GM12801 (cell line): ENCODE results near the gene STPG2.

ENCODE experiments used
- TF ChIP-seq, protein P1 (sequence below): IDR thresholded peaks from one replicate; pipeline ENCODE4 v1.5.1; 2011; ENCODE audit warnings: control low read depth; ENCODE audit not compliant: insufficient read length; ENCODE audit errors: extremely low read depth

The STPG2 gene

GRCh38 chr4:97812768-97813167 is 330.5 kb downstream of the STPG2 start:
- TF ChIP-seq, protein P1, sequence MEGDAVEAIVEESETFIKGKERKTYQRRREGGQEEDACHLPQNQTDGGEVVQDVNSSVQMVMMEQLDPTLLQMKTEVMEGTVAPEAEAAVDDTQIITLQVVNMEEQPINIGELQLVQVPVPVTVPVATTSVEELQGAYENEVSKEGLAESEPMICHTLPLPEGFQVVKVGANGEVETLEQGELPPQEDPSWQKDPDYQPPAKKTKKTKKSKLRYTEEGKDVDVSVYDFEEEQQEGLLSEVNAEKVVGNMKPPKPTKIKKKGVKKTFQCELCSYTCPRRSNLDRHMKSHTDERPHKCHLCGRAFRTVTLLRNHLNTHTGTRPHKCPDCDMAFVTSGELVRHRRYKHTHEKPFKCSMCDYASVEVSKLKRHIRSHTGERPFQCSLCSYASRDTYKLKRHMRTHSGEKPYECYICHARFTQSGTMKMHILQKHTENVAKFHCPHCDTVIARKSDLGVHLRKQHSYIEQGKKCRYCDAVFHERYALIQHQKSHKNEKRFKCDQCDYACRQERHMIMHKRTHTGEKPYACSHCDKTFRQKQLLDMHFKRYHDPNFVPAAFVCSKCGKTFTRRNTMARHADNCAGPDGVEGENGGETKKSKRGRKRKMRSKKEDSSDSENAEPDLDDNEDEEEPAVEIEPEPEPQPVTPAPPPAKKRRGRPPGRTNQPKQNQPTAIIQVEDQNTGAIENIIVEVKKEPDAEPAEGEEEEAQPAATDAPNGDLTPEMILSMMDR, result no peak

GRCh38 chr4:97786306-97786920 is 356.9 kb downstream of the STPG2 start:
- TF ChIP-seq, protein P1, result no peak

GRCh38 chr4:97778174-97778573 is 365.1 kb downstream of the STPG2 start:
- TF ChIP-seq, protein P1, result no peak

DNA sequence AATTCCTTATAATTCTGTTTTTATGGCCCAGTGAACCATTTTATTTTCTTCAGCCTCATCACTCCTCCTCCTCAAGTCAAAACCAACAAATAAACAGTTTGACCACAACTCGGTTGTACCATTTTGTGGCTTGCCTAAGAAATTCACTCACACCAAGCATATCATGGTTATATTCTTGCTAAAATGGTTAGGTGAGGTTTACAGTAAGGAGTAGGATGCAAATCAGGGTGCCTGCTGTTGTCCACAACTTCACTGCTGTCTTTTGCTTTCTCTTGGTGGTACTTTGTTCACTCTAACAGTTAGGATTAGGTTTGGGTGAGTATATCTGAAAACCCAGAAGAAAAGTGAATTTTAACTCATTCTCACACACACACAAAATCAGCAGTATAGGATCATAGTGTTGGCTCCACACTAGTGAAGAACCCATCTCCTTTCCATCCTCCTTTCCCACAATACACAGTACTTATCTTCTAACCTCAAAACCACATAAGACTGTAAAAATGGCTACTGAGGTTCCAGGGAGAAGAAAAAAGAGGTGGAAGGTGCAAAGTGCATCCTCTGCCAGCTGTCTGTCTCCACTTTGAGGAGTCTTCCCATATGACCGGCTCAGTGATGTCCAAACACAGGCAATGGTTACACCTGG is 368.8 kb downstream of the STPG2 start:
- TF ChIP-seq, protein P1, result no peak

DNA sequence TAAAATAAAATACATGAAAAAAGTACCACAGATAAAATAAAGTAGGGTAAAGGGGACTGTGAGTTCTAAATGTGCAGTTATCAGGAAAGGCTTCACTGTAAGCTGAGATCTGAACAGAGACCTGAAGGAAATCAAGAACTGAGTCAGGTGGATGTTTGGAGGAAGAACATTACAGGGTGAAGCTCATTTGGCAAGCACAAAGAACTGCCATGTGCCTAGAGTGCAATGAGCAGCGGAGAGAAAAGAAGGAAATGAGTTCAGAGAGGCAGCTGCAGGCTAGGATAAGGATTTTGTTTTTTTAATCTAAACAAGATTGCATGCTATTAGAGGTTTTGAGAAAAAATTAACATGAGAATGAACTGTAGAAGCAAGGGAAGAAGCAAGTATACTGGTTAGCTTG is 373.1 kb downstream of the STPG2 start:
- TF ChIP-seq, protein P1, result no peak

DNA sequence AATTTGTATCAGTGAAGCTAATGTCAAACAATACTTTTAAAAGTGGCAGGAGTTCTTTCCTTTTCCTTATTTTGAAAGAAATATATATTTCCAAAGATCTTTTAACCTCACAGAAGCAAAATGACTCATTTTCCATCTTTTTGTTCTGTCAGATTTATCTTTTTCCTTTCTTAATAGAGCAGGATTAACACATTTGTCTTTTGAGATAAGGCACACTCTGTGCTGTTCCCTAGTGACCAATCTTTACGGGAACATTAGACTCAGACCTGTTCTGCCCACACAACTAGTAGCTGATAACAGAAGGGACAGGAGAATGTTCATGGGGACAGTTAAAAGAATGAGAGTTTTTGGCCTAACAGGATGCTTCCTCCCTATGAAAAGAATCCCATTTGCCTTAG is 381.2 kb downstream of the STPG2 start:
- TF ChIP-seq, protein P1, result no peak

- TF ChIP-seq, protein P1, result no peak
These were observed 381.7 kb downstream of the STPG2 start for GRCh38 chr4:97761445-97762114.
